ENCODE results near the gene PSMB4.

Gene PSMB4

DNA sequence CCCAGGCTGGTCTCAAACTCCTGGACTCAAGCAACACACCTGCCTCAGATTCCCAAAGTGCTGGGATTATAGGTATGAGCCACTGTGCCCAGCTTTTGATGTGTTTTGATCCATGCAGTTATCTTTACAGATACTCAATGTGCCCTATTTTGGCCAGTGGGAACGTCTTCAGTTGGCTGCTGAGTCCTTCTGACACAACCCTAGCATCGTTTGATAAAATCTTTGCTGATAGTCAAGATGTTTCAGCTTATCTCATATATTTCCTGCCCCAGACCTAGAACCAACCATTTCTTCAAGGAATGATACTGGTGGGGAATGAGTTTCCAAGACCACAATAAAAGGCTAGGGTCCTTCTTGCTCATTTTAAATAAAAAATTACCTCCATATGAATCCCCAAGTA, 48.3 kb downstream of the PSMB4 start:
- no peak overlapping the region for H3K4me3 ChIP-seq (ENCODE audit: low read length)
- no peak for DNase-seq (ENCODE audit: low read depth)
- TF ChIP-seq, protein P1, sequence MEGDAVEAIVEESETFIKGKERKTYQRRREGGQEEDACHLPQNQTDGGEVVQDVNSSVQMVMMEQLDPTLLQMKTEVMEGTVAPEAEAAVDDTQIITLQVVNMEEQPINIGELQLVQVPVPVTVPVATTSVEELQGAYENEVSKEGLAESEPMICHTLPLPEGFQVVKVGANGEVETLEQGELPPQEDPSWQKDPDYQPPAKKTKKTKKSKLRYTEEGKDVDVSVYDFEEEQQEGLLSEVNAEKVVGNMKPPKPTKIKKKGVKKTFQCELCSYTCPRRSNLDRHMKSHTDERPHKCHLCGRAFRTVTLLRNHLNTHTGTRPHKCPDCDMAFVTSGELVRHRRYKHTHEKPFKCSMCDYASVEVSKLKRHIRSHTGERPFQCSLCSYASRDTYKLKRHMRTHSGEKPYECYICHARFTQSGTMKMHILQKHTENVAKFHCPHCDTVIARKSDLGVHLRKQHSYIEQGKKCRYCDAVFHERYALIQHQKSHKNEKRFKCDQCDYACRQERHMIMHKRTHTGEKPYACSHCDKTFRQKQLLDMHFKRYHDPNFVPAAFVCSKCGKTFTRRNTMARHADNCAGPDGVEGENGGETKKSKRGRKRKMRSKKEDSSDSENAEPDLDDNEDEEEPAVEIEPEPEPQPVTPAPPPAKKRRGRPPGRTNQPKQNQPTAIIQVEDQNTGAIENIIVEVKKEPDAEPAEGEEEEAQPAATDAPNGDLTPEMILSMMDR (conservative IDR thresholded peaks at IDR 0.05; ENCODE audit: low read depth, low read length): no peak
